HCT116 (cell line): ENCODE data around the gene TTC39C. TPM values are rescaled to one million over a fixed set of nuclear protein-coding genes. Genes with fewer than 3 reads are reported as not detected.

Experiments
- ATAC-seq: fragments of 200-7000 bp; cut with Tn5 transposase; 2 replicates; pipeline ENCODE4 v1.9.1; 2020; ENCODE audit warnings: mild to moderate bottlenecking, moderate library complexity
- BruUV-seq: library from RNA; stranded (reverse); fragments of 400-500 nt; replicated peaks from 2 replicates; lab custom pipeline; 2021; lab: Mats Ljungman, UMichigan
- CTCF ChIA-PET: fragments of 300-600 bp; sonication (Branson Sonifier 250); formaldehyde crosslinking; loops from one replicate; lab custom pipeline; 2021; ENCODE audit warnings: antibody characterized with exemption; lab: Charles Lee
- POLR2A ChIA-PET: fragments of 300-600, 350-600 bp; sonication (Branson Sonifier 250); formaldehyde crosslinking; loops from one replicate; lab custom pipeline; 2021; ENCODE audit warnings: antibody characterized with exemption; lab: Charles Lee
- RAD21 ChIA-PET, 2 experiments: fragments of 300-600 bp; sonication (Branson Sonifier 250); formaldehyde crosslinking; loops; one replicate each; lab custom pipeline; 2023; ENCODE audit warnings: low total read pairs in 2 of 2; ENCODE audit not compliant: uncharacterized antibody in 2 of 2, unreplicated experiment in 2 of 2, low non-redundant PET in 1 of 2; lab: Charles Lee
- DNase-seq: peaks from one replicate; pipeline ENCODE4 v3.0.0-alpha.2; 2010; ENCODE audit warnings: low read depth, low spot score
- H2AFZ ChIP-seq: fragments of 200-600 bp; shearing (Covaris generic), sonication (generic); 2 replicates; pipeline ENCODE4 v1.6.1; 2017; ENCODE audit warnings: low read depth, mixed run types, mixed read lengths, antibody characterized with exemption, low read length; ENCODE audit not compliant: poor library complexity, severe bottlenecking
- H3K27ac ChIP-seq: 2 replicates; pipeline ENCODE4 v1.5.1; 2012; ENCODE audit warnings: low read depth, low read length
- H3K27me3 ChIP-seq: fragments of 200-600 bp; sonication (generic); 2 replicates; pipeline ENCODE4 v1.6.1; 2016; ENCODE audit warnings: mixed run types, low read length, mixed read lengths; ENCODE audit not compliant: insufficient read depth
- H3K36me3 ChIP-seq, 2 experiments: fragments of 200-500 bp in 1 of 2; fragments of 200-600 bp in 1 of 2; sonication (Bioruptor generic) in 1 of 2; sonication (generic) in 1 of 2; 2 replicates each; pipeline versions ENCODE4 v1.5.1 to v1.6.1; 2014 to 2016; ENCODE audit warnings: low read length in 2 of 2, inconsistent platforms in 1 of 2, mixed read lengths in 1 of 2, mixed run types in 1 of 2; ENCODE audit not compliant: insufficient read depth in 2 of 2, control insufficient read depth in 1 of 2
- H3K4me1 ChIP-seq, 2 experiments: fragments of 200-600 bp in 1 of 2; sonication (generic) in 1 of 2; 2 replicates each; pipeline versions ENCODE4 v1.5.1 to v1.6.1; 2012 to 2017; ENCODE audit warnings: low read length in 2 of 2, inconsistent platforms in 1 of 2, mild to moderate bottlenecking in 1 of 2, mixed read lengths in 1 of 2, mixed run types in 1 of 2, moderate library complexity in 1 of 2; ENCODE audit not compliant: insufficient read depth in 2 of 2, control insufficient read depth in 1 of 2
- H3K4me2 ChIP-seq: fragments of 200-600 bp; sonication (generic); 2 replicates; pipeline ENCODE4 v1.6.1; 2017; ENCODE audit warnings: mixed run types, low read length, mixed read lengths
- H3K4me3 ChIP-seq, 2 experiments: fragments of 200-600 bp in 1 of 2; sonication (generic) in 1 of 2; replicated peaks in 1 of 2; 2 replicates each; pipeline ENCODE4 v1.5.1; 2011 to 2016; ENCODE audit warnings: low read length in 2 of 2, control low read depth in 1 of 2, low read depth in 1 of 2, mild to moderate bottlenecking in 1 of 2, mixed read lengths in 1 of 2, mixed run types in 1 of 2
- H3K79me2 ChIP-seq: fragments of 200-600 bp; sonication (generic); 2 replicates; pipeline ENCODE4 v1.6.1; 2017; ENCODE audit warnings: mild to moderate bottlenecking, mixed run types, low read length, moderate library complexity, mixed read lengths; ENCODE audit not compliant: insufficient read depth
- H3K9ac ChIP-seq: fragments of 200-600 bp; sonication (generic); 2 replicates; pipeline ENCODE4 v1.6.1; 2016; ENCODE audit warnings: low read length, mixed read lengths
- H3K9me2 ChIP-seq: fragments of 200-600 bp; sonication (generic), shearing (Covaris generic); 2 replicates; pipeline ENCODE4 v1.6.1; 2017; ENCODE audit warnings: mixed run types, mild to moderate bottlenecking, moderate library complexity; ENCODE audit not compliant: insufficient read depth
- H3K9me3 ChIP-seq, 2 experiments: fragments of 200-500 bp in 1 of 2; fragments of 200-600 bp in 1 of 2; sonication (Bioruptor generic) in 1 of 2; sonication (generic) in 1 of 2; 2 replicates each; pipeline ENCODE4 v1.6.1; 2014 to 2017; ENCODE audit warnings: low read length in 2 of 2, mixed read lengths in 2 of 2, inconsistent platforms in 1 of 2, low read depth in 1 of 2, mild to moderate bottlenecking in 1 of 2, mixed run types in 1 of 2, moderate library complexity in 1 of 2; ENCODE audit not compliant: control insufficient read depth in 1 of 2, insufficient read depth in 1 of 2
- H4K20me1 ChIP-seq: fragments of 200-600 bp; sonication (generic), shearing (Covaris generic); 2 replicates; pipeline ENCODE4 v1.6.1; 2017; ENCODE audit warnings: mixed run types, mild to moderate bottlenecking, moderate library complexity; ENCODE audit not compliant: insufficient read depth
- CBX3 ChIP-seq: IDR thresholded peaks from 2 replicates; pipeline ENCODE4 v1.6.1; 2012; ENCODE audit warnings: low read depth
- CEBPB ChIP-seq: IDR thresholded peaks from 2 replicates; pipeline ENCODE4 v1.6.1; 2012; ENCODE audit warnings: low read depth
- EGR1 ChIP-seq: IDR thresholded peaks from 2 replicates; pipeline ENCODE4 v1.6.1; 2012; ENCODE audit warnings: low read depth
- ELF1 ChIP-seq: IDR thresholded peaks from 2 replicates; pipeline ENCODE4 v1.6.1; 2012; ENCODE audit warnings: low read depth, borderline replicate concordance
- EZH2 ChIP-seq: fragments of 200-600 bp; sonication (generic); IDR thresholded peaks from 2 replicates; pipeline ENCODE4 v1.6.1; 2017; ENCODE audit warnings: antibody characterized with exemption, mixed run types
- EZH2phosphoT487 ChIP-seq: fragments of 200-600 bp; IDR thresholded peaks from 2 replicates; pipeline ENCODE4 v1.6.1; 2018; ENCODE audit warnings: antibody characterized with exemption, borderline replicate concordance
- FOSL1 ChIP-seq: IDR thresholded peaks from 2 replicates; pipeline ENCODE4 v1.6.1; 2012; ENCODE audit warnings: low read depth
- MAX ChIP-seq: IDR thresholded peaks from 2 replicates; pipeline ENCODE4 v1.6.1; 2012
- RAD21 ChIP-seq: IDR thresholded peaks from 2 replicates; pipeline ENCODE4 v1.6.1; 2012; ENCODE audit warnings: low read depth, mild to moderate bottlenecking
- SIN3A ChIP-seq: IDR thresholded peaks from 2 replicates; pipeline ENCODE4 v1.6.1; 2012; ENCODE audit warnings: low read depth
- SRF ChIP-seq: IDR thresholded peaks from 2 replicates; pipeline ENCODE4 v1.6.1; 2012; ENCODE audit warnings: low read depth
- TCF7L2 ChIP-seq: IDR thresholded peaks from 2 replicates; pipeline ENCODE4 v1.7.0; 2011; ENCODE audit warnings: borderline replicate concordance, inconsistent platforms; ENCODE audit not compliant: insufficient read depth, insufficient read length; ENCODE audit errors: extremely low read depth
- YY1 ChIP-seq: IDR thresholded peaks from 2 replicates; pipeline ENCODE4 v1.6.1; 2011; ENCODE audit warnings: low read length, low read depth, moderate library complexity, mild to moderate bottlenecking; ENCODE audit not compliant: insufficient replicate concordance; ENCODE audit errors: extremely low read depth
- ZBTB33 ChIP-seq: IDR thresholded peaks from 2 replicates; pipeline ENCODE4 v1.6.1; 2011; ENCODE audit warnings: mild to moderate bottlenecking, low read length, moderate library complexity; ENCODE audit not compliant: insufficient replicate concordance; ENCODE audit errors: extremely low read depth
- ZFX ChIP-seq: fragments of 450-650 bp; IDR thresholded peaks from 2 replicates; pipeline ENCODE4 v1.6.1; 2017
- intact Hi-C: fragments of 100-400 bp; cut with micrococcal nuclease; formaldehyde crosslinking; loops from 2 replicates; pipeline ENCODE4 v1.10.0; 2022
- total RNA-seq: library from RNA; stranded (reverse); gene quantifications from one replicate; pipeline ENCODE4 v1.2.1, GENCODE V29; 2021; ENCODE audit not compliant: unreplicated experiment

Gene TTC39C
- total RNA-seq, 1 experiment from 2014 or later = 24.8 TPM

GRCh38 chr18:24121625-24122024, 107.1 kb downstream of the TTC39C start:
- CTCF ChIA-PET = no interaction called here
- intact Hi-C loops = no loop called here
- POLR2A ChIA-PET = no interaction called here
- no TSS peak for BruUV-seq
- Histone ChIP-seq H3K27me3 (no peaks in the 10 kb centered on the region), H2AFZ (no peak overlapping the region), H3K36me3 (no peaks in the 10 kb centered on the region), H4K20me1 (no peaks in the 10 kb centered on the region), H3K4me1 (peaks cover 0 to 1% of the 10 kb centered on the region in 2 experiments; a peak in 1 of 4 replicates), H3K4me3 (no peak overlapping the region), H3K9ac (no peak overlapping the region), H3K9me2 (no peaks in the 10 kb centered on the region), H3K9me3 (no peaks in the 10 kb centered on the region), H3K79me2 (no peaks in the 10 kb centered on the region), H3K27ac (no peak overlapping the region), H3K4me2 (no peak overlapping the region)
- DNase-seq = no peak
- no peak for ATAC-seq
- RAD21 ChIA-PET = no interaction called here
- TF ChIP-seq EZH2 = no peak
- no peak for TF ChIP-seq MAX
- no peak for TF ChIP-seq CBX3
- no peak for TF ChIP-seq CEBPB
- no peak for TF ChIP-seq EZH2phosphoT487
- no peak for TF ChIP-seq SIN3A
- no peak for TF ChIP-seq EGR1
- TF ChIP-seq ZFX = no peak
- no peak for TF ChIP-seq ZBTB33
- TF ChIP-seq SRF = no peak
- no peak for TF ChIP-seq YY1
- no peak for TF ChIP-seq ELF1
- TF ChIP-seq RAD21 = no peak
- TF ChIP-seq FOSL1 = no peak
- TF ChIP-seq TCF7L2 = no peak
